IPS-20b (cell line): ENCODE data around the gene ALDH3B1.

Experiments used
- H3K27ac ChIP-seq: one replicate; pipeline ENCODE4 v1.5.1; 2013; ENCODE audit warnings: low read length
- H3K27me3 ChIP-seq: 2 replicates; pipeline ENCODE4 v1.6.1; 2013; ENCODE audit warnings: mild to moderate bottlenecking, low read length, inconsistent platforms; ENCODE audit not compliant: insufficient read depth
- H3K36me3 ChIP-seq: 2 replicates; pipeline ENCODE4 v1.6.1; 2013; ENCODE audit warnings: low read depth, mild to moderate bottlenecking, inconsistent platforms, low read length, moderate library complexity; ENCODE audit not compliant: insufficient read depth
- H3K4me1 ChIP-seq: 2 replicates; pipeline ENCODE4 v1.6.1; 2013; ENCODE audit warnings: mild to moderate bottlenecking, control low read depth, inconsistent platforms, low read length, moderate library complexity; ENCODE audit not compliant: insufficient read depth
- H3K4me3 ChIP-seq: 2 replicates; pipeline ENCODE4 v1.5.1; 2013; ENCODE audit warnings: mild to moderate bottlenecking, low read length, inconsistent platforms
- H3K9ac ChIP-seq: 2 replicates; pipeline ENCODE4 v1.6.1; 2013; ENCODE audit warnings: low read depth, mild to moderate bottlenecking, inconsistent platforms, low read length, moderate library complexity
- H3K9me3 ChIP-seq: 2 replicates; pipeline ENCODE4 v1.6.1; 2013; ENCODE audit warnings: mild to moderate bottlenecking, low read depth, low read length, inconsistent platforms; ENCODE audit not compliant: insufficient read depth

The ALDH3B1 gene

GRCh38 chr11:67999201-67999629 is 10.9 kb upstream of the ALDH3B1 start:
- Histone ChIP-seq H3K27me3 (peaks cover 16% of the 10 kb centered on the region; the same call in 1 of the 2 replicates), H3K27ac (no peak overlapping the region), H3K4me3 (no peak overlapping the region), H3K36me3 (no peaks in the 10 kb centered on the region), H3K9me3 (no peaks in the 10 kb centered on the region), H3K9ac (no peak overlapping the region), H3K4me1 (peaks cover 9% of the 10 kb centered on the region; the same call in 1 of the 2 replicates)

DNA sequence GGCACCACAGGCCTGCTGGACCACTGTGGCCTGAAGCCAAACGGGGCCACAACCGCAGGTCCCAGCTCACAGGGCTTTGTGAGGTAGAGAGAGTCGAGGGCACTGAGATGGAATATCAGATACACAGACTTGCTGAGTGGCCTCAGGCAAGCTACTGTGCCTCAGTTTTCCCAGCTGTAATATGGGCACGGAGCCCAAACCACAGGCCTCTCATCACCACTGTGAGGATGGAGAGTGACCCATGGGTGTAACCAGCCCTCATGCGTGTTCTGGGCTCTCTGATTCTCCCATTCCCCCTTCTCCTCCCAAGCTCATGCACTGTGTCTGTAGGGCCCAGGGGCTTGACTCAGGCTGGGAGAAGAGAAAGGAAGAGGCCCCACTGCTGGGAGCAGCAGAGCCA is 10.4 kb upstream of the ALDH3B1 start:
- peaks cover 9% of the 10 kb centered on the region; the same call in 1 of the 2 replicates for H3K4me1 ChIP-seq
- H3K4me3 ChIP-seq: no peak overlapping the region
- H3K27ac ChIP-seq: no peak overlapping the region
- H3K9ac ChIP-seq: no peak overlapping the region
- H3K27me3 ChIP-seq: peaks cover 21% of the 10 kb centered on the region; the same call in 1 of the 2 replicates
- no peaks in the 10 kb centered on the region for H3K36me3 ChIP-seq
- H3K9me3 ChIP-seq: no peaks in the 10 kb centered on the region

DNA sequence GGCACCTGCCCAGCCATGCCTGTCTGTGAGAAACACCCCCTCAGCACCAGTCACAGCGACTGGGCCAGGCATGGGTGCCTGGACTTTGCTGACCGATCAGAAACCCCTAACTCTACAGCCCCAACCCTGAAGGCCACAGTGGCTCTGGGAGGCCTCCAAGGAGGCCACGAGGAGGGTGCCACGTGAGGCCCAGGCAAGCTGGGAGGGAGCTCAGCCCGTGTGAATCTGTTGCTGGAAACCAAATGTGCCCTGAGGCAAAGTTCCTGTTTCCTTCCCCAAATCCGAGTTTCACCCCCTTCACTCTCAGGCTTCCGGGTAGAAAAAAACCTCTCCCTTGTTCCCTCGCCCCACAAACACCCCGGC is 7.6 kb upstream of the ALDH3B1 start:
- H3K9ac ChIP-seq: no peak overlapping the region
- no peaks in the 10 kb centered on the region for H3K9me3 ChIP-seq

GRCh38 chr11:68002938-68003845 is 6.9 kb upstream of the ALDH3B1 start:
- Histone ChIP-seq H3K27me3 (peaks cover 24% of the 10 kb centered on the region; the same call in 1 of the 2 replicates), H3K4me3 (peak overlapping the region; percentile 48; the same call in 1 of the 2 replicates), H3K9ac (no peak overlapping the region), H3K36me3 (no peaks in the 10 kb centered on the region), H3K4me1 (no peaks in the 10 kb centered on the region), H3K27ac (no peak overlapping the region), H3K9me3 (no peaks in the 10 kb centered on the region)

More for the DNA sequence above, 7.6 kb upstream of the ALDH3B1 start:
- H3K4me1 ChIP-seq: no peaks in the 10 kb centered on the region
- H3K36me3 ChIP-seq: no peaks in the 10 kb centered on the region
- H3K27me3 ChIP-seq: peaks cover 24% of the 10 kb centered on the region; the same call in 1 of the 2 replicates
- 0 out of 2 replicates have a peak overlapping the region, but pooled peaks have one; percentile 48 for H3K4me3 ChIP-seq
- H3K27ac ChIP-seq: no peak overlapping the region

GRCh38 chr11:68003846-68004550 is 6.1 kb upstream of the ALDH3B1 start, which contains the start of gene UNC93B1:
Gene UNC93B1, minus strand, starts transcription at chr11:68004097. Its CDS starts 54 bp downstream, at chr11:68004043.
- Histone ChIP-seq H3K27me3 (peaks cover 24% of the 10 kb centered on the region; the same call in 1 of the 2 replicates), H3K36me3 (no peaks in the 10 kb centered on the region), H3K9ac (no peak within 1 kb of the TSS), H3K4me3 (peak within 1 kb of the TSS; percentile 48; the same call in 1 of the 2 replicates), H3K4me1 (no peaks in the 10 kb centered on the region), H3K9me3 (no peaks in the 10 kb centered on the region), H3K27ac (no peak within 1 kb of the TSS)

- Histone ChIP-seq H3K36me3 (no peaks in the 10 kb centered on the region), H3K9ac (no peak overlapping the region), H3K27ac (no peak overlapping the region), H3K27me3 (peaks cover 24% of the 10 kb centered on the region; the same call in 1 of the 2 replicates), H3K4me3 (peak overlapping the region; percentile 48; the same call in 1 of the 2 replicates), H3K9me3 (no peaks in the 10 kb centered on the region), H3K4me1 (no peaks in the 10 kb centered on the region)
Measured at GRCh38 chr11:68004551-68005335, 5.4 kb upstream of the ALDH3B1 start.

DNA sequence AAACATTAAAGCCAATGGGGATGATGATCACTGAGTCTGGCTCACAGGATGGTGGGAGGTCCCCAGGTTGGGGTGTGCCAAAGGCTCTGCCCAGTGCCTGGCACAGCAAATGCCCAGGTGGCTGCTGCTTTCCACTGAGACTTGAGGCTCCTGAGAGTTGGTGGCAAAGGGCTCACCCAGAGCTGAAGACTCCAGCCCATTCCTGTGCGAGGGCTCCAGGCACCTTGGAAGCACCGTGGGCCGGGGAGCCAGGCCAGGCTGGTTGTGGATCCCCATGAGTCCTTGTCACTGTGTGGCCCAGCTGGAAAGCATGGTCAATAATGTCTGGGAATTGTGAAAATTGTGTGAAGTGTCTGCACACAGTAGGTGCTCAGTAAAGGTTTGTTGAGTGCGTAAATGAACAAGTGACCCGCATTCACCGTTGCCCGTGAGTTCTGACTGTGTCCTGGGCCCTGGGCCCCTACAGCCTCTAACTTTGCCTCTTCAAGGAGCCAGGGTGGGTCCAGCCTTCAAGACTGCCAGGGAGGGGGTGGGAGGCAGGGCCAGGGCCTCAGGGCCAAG is 3.4 kb upstream of the ALDH3B1 start:
- H3K27me3 ChIP-seq: peaks cover 24% of the 10 kb centered on the region; the same call in 1 of the 2 replicates
- H3K4me1 ChIP-seq: peaks cover 5% of the 10 kb centered on the region; the same call in 1 of the 2 replicates
- H3K36me3 ChIP-seq: no peaks in the 10 kb centered on the region
- no peak overlapping the region for H3K4me3 ChIP-seq
- no peak overlapping the region for H3K9ac ChIP-seq
- H3K27ac ChIP-seq: no peak overlapping the region
- no peaks in the 10 kb centered on the region for H3K9me3 ChIP-seq

DNA sequence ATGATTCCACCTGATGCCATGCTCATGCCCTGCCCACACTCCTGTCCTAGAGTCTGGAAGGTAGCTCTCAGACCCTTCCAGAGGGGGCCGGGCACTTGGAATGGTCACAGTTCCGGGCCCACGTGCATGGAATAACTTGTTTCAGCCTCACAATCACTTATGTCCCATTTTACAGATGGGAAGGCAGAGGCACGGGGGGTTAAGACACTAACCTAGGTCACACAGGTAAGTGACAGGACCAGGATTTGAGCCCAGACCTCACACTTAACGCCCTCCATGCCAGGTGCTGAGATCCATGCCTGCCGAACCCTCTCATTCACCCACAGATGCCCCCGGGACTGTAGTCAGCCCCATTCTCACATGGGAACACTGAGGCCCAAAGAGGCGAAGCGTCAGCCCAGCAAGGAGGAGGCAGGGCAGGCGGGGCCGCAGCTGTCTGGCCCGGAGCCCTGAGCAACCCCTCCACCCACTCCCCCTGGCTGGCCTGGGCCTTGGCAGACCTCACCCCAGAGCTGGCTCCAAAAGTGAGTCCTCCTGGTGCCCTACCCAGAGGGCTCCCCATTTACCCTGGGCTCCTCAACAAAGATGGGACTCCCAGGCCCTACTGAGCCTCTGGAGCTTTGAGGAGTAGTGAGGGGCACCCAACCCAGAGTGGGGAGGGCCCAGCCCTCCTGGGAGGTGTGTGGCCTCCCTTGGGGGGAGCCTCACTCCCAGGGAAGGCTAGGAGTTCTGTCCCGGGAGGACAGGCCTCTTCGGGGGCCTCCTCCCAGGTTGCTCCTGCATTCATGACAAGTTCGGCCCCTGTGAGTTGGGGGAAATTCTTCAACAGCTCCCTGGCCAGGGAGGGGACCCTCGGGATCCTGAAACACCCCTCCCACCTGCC is 2.4 kb upstream of the ALDH3B1 start:
- H3K36me3 ChIP-seq: no peaks in the 10 kb centered on the region
- H3K9ac ChIP-seq: no peak overlapping the region
- peaks cover 19% of the 10 kb centered on the region; the same call in 1 of the 2 replicates for H3K27me3 ChIP-seq
- H3K9me3 ChIP-seq: no peaks in the 10 kb centered on the region
- H3K4me3 ChIP-seq: no peak overlapping the region
- H3K27ac ChIP-seq: no peak overlapping the region
- H3K4me1 ChIP-seq: peaks cover 5% of the 10 kb centered on the region; the same call in 1 of the 2 replicates

DNA sequence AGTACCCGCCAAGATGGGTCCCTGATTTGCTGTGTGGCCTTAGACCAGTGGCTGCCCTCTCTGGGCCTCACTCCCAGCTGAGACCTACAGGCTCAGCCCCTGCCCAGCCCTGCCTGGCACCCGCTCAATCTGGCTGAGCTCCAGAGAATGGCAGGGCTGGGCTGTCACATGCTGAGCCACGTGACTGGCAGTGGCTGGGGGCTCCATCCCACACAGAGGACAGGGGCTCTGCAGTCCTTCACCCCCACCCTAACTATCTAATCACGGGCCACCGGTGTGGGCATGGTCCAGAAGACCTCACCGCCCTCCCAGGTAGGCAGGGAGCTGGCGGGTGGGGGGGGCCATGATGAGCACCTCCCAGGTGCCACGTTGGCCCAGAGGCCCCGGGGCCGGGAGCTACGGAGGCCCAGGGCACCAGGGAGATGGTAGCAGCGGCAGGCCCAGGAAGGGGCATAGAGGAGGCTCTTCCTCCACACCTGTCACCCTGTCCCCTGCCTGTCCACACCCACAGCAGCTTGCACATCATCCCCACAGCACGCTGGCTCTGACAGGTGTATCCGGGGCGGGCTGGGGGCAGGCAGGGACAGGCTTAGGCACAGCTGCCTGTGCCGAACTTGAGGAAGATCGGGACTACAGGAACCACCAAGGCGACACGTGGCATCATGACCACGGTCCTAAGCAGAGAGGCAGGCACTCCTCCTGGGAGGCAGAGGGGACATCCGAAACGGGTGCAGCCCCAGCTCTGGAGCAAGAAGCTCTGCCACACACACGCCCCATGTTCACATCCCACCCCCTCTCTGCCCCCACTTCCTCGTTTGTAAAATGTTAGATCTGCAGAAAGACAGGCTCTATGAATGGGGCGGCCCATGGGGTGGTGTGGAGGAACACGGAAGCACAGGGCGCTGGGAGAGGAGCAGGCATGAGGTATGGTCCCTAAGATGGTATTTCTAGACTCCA is 1.5 kb upstream of the ALDH3B1 start:
- peaks cover 5% of the 10 kb centered on the region; the same call in 1 of the 2 replicates for H3K4me1 ChIP-seq
- no peak overlapping the region for H3K9ac ChIP-seq
- H3K36me3 ChIP-seq: no peaks in the 10 kb centered on the region
- H3K4me3 ChIP-seq: no peak overlapping the region
- H3K9me3 ChIP-seq: no peaks in the 10 kb centered on the region
- H3K27ac ChIP-seq: no peak overlapping the region
- peaks cover 11% of the 10 kb centered on the region; the same call in 1 of the 2 replicates for H3K27me3 ChIP-seq
